HEK293 (cell line): Measurements from ENCODE around the gene ZNF536.

Experiments used
- KLF10 ChIP-seq: fragments of 450-650 bp; IDR thresholded peaks from 2 replicates; pipeline ENCODE4 v1.5.1; 2018; ENCODE audit warnings: missing biosample characterization, mild to moderate bottlenecking, missing genetic modification characterization
- PRDM10 ChIP-seq: fragments of 450-650 bp; formaldehyde crosslinking; IDR thresholded peaks from 2 replicates; pipeline ENCODE4 v1.5.1; 2016; ENCODE audit warnings: missing biosample characterization, missing genetic modification characterization
- SP3 ChIP-seq: fragments of 450-650 bp; formaldehyde crosslinking; IDR thresholded peaks from 2 replicates; pipeline ENCODE4 v1.5.1; 2016; ENCODE audit warnings: missing biosample characterization, missing genetic modification characterization
- TSHZ1 ChIP-seq: fragments of 450-650 bp; formaldehyde crosslinking; IDR thresholded peaks from 2 replicates; pipeline ENCODE4 v1.5.1; 2016; ENCODE audit warnings: missing biosample characterization, missing genetic modification characterization, borderline replicate concordance
- ZNF114 ChIP-seq: fragments of 450-650 bp; formaldehyde crosslinking; IDR thresholded peaks from 2 replicates; pipeline ENCODE4 v1.5.0; 2017; ENCODE audit warnings: missing biosample characterization, missing genetic modification characterization
- ZNF138 ChIP-seq: fragments of 450-650 bp; formaldehyde crosslinking; IDR thresholded peaks from 2 replicates; pipeline ENCODE4 v1.5.1; 2016; ENCODE audit warnings: missing biosample characterization, missing genetic modification characterization, borderline replicate concordance
- ZNF16 ChIP-seq: fragments of 450-650 bp; formaldehyde crosslinking; IDR thresholded peaks from 2 replicates; pipeline ENCODE4 v1.5.1; 2016; ENCODE audit warnings: low read depth, missing biosample characterization, missing genetic modification characterization
- ZNF18 ChIP-seq: fragments of 450-650 bp; formaldehyde crosslinking; IDR thresholded peaks from 2 replicates; pipeline ENCODE4 v1.5.1; 2016; ENCODE audit warnings: missing biosample characterization, missing genetic modification characterization
- ZNF184 ChIP-seq: fragments of 450-650 bp; IDR thresholded peaks from 2 replicates; pipeline ENCODE4 v1.5.1; 2018; ENCODE audit warnings: missing biosample characterization, mild to moderate bottlenecking, missing genetic modification characterization
- ZNF19 ChIP-seq: fragments of 450-650 bp; formaldehyde crosslinking; IDR thresholded peaks from 2 replicates; pipeline ENCODE4; 2016; ENCODE audit warnings: missing biosample characterization, missing genetic modification characterization, low read depth
- ZNF202 ChIP-seq: fragments of 450-650 bp; formaldehyde crosslinking; IDR thresholded peaks from 2 replicates; pipeline ENCODE4 v1.5.1; 2016; ENCODE audit warnings: missing biosample characterization, missing genetic modification characterization, borderline replicate concordance
- ZNF23 ChIP-seq: fragments of 450-650 bp; formaldehyde crosslinking; IDR thresholded peaks from 2 replicates; pipeline ENCODE4 v1.5.1; 2016; ENCODE audit warnings: missing biosample characterization, missing genetic modification characterization, borderline replicate concordance
- ZNF239 ChIP-seq: fragments of 450-650 bp; formaldehyde crosslinking; IDR thresholded peaks from 2 replicates; pipeline ENCODE4 v1.5.1; 2016; ENCODE audit warnings: missing biosample characterization, missing genetic modification characterization
- ZNF302 ChIP-seq: fragments of 450-650 bp; formaldehyde crosslinking; IDR thresholded peaks from 2 replicates; pipeline ENCODE4 v1.5.1; 2016; ENCODE audit warnings: missing biosample characterization, missing genetic modification characterization, low read depth
- ZNF335 ChIP-seq: fragments of 450-650 bp; formaldehyde crosslinking; conservative IDR thresholded peaks from 2 replicates; pipeline ENCODE4 v1.5.1; 2016; ENCODE audit warnings: missing biosample characterization, missing genetic modification characterization
- ZNF433 ChIP-seq: fragments of 450-650 bp; formaldehyde crosslinking; IDR thresholded peaks from 2 replicates; pipeline ENCODE4 v1.5.1; 2016; ENCODE audit warnings: missing biosample characterization, missing genetic modification characterization, low read depth
- ZNF501 ChIP-seq: fragments of 450-650 bp; formaldehyde crosslinking; IDR thresholded peaks from 2 replicates; pipeline ENCODE4 v1.5.1; 2016; ENCODE audit warnings: missing biosample characterization, missing genetic modification characterization
- ZNF571 ChIP-seq: fragments of 450-650 bp; formaldehyde crosslinking; IDR thresholded peaks from 2 replicates; pipeline ENCODE4 v1.5.0; 2017; ENCODE audit warnings: missing biosample characterization, missing genetic modification characterization
- ZNF658 ChIP-seq: fragments of 450-650 bp; formaldehyde crosslinking; IDR thresholded peaks from 2 replicates; pipeline ENCODE4; 2016; ENCODE audit warnings: missing biosample characterization, missing genetic modification characterization
- ZNF707 ChIP-seq: fragments of 450-650 bp; formaldehyde crosslinking; IDR thresholded peaks from 2 replicates; pipeline ENCODE4 v1.5.1; 2016; ENCODE audit warnings: missing biosample characterization, missing genetic modification characterization
- ZNF76 ChIP-seq: fragments of 450-650 bp; formaldehyde crosslinking; IDR thresholded peaks from 2 replicates; pipeline ENCODE4; 2016; ENCODE audit warnings: low read depth, missing biosample characterization, missing genetic modification characterization, borderline replicate concordance
- ZNF791 ChIP-seq: fragments of 450-650 bp; formaldehyde crosslinking; IDR thresholded peaks from 2 replicates; pipeline ENCODE4 v1.5.1; 2016; ENCODE audit warnings: missing biosample characterization, missing genetic modification characterization
- ZNF792 ChIP-seq: fragments of 450-650 bp; formaldehyde crosslinking; IDR thresholded peaks from 2 replicates; pipeline ENCODE4 v1.5.1; 2016; ENCODE audit warnings: missing biosample characterization, missing genetic modification characterization
- ZSCAN18 ChIP-seq: fragments of 450-650 bp; formaldehyde crosslinking; IDR thresholded peaks from 2 replicates; pipeline ENCODE4 v1.5.1; 2016; ENCODE audit warnings: missing biosample characterization, missing genetic modification characterization
- ZXDB ChIP-seq: fragments of 450-650 bp; formaldehyde crosslinking; IDR thresholded peaks from 2 replicates; pipeline ENCODE4 v1.5.1; 2016; ENCODE audit warnings: missing biosample characterization, missing genetic modification characterization

The ZNF536 gene

GRCh38 chr19:30391554-30392551 is 19.7 kb downstream of the ZNF536 start (continued):
- TF ChIP-seq TSHZ1 (tag by site-specific recombination) (peak; percentile 58; the same call in 1 of the 2 replicates), ZNF791 (tag by site-specific recombination) (no peak), ZNF501 (peak; percentile 72; the same call in 1 of the 2 replicates), ZNF792 (tag by site-specific recombination) (no peak), ZNF335 (tag by site-specific recombination) (no peak), ZNF433 (tag by site-specific recombination) (no peak), PRDM10 (tag by site-specific recombination) (peak; percentile 66; the same call in 1 of the 2 replicates), SP3 (tag by site-specific recombination) (no peak), ZNF239 (tag by site-specific recombination) (no peak), ZNF114 (tag by site-specific recombination) (no peak), ZNF571 (tag by site-specific recombination) (no peak), ZNF18 (tag by site-specific recombination) (peak; percentile 62; the same call in 1 of the 2 replicates), ZNF707 (tag by site-specific recombination) (peak; percentile 74), ZXDB (tag by site-specific recombination) (peak; percentile 52), ZNF184 (tag by site-specific recombination) (no peak), KLF10 (tag by site-specific recombination) (no peak; the same call in 1 of the 2 replicates), ZNF19 (tag by site-specific recombination) (no peak), ZNF202 (tag by site-specific recombination) (no peak), ZNF76 (tag by site-specific recombination) (no peak), ZNF138 (tag by site-specific recombination) (no peak), ZSCAN18 (tag by site-specific recombination) (no peak), ZNF302 (tag by site-specific recombination) (no peak), ZNF23 (tag by site-specific recombination) (no peak), ZNF658 (no peak), ZNF16 (tag by site-specific recombination) (no peak)
